SK-N-MC (cell line): Measurements from ENCODE around the gene ALDH4A1.

ENCODE experiments used
- EZH2 ChIP-seq: fragments of 200-600 bp; sonication (generic); IDR thresholded peaks from one replicate; pipeline ENCODE4 v1.6.1; 2017; ENCODE audit warnings: antibody characterized with exemption
- POLR2AphosphoS5 ChIP-seq: IDR thresholded peaks from 2 replicates; pipeline ENCODE4 v1.6.1; 2012; ENCODE audit warnings: mild to moderate bottlenecking, low read depth, low read length, borderline replicate concordance

DNA sequence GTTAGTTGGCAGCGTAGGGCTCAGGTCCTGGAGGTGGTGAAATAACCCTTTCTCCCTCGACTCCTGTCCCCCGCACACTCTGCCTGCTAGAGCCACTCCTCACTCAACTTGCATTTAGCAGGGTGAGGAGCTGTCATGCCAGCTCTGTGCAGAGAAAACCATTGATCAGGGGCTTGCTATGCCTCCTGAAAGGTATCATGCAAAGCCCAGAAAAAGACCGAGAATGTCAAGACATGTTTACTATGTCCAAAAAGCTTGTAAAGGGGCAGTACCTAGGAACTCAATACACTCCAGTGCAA is 18.0 kb downstream of the ALDH4A1 start:
- no peak for TF ChIP-seq EZH2
- TF ChIP-seq POLR2AphosphoS5, result no peak
